ENCODE data around the gene FBXL7.

FBXL7 gene

DNA sequence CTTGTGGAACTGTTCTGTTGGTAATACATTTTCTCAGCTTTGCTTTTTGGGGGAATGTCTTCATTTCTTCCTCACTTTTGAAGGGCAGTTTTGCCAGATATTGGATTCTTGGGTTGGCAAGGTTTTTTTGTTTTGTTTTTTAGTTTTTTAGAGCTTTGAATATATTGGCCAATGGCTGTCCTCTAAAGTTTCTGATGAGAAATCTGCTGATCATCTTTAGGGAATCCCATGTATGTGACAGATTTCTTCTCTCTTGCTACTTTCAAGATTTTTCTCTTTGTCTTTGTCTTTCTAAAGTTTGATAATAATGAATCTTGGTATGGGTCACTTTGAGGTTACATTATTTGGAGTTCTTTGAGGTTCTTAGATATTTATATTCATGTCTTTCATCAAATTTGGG is 227.4 kb downstream of the FBXL7 start:
- DNase-seq, result no peak

DNA sequence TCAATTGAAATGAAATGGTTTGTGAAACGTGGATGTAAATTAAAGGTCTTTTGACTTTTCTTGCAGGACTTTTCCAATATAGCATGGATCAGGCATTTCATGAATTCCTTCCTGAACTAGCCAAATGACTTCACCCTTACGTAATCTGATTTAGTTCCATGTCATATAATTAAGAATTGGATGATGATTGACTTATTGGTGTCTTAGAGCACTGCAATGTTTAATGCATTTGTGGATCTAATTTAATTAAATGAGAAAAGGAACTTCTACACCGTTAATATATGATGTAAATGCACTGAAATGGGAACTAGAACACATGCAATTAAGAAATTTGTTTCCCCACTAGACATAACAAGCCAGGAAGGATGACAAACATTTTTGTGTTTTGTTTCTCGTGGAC is 228.8 kb downstream of the FBXL7 start:
- DNase-seq, result no peak

- no peak for DNase-seq
These were observed 231.7 kb downstream of the FBXL7 start for GRCh38 chr5:15731699-15732098.

GRCh38 chr5:15734058-15734457 is 234.1 kb downstream of the FBXL7 start:
- DNase-seq, result no peak

DNA sequence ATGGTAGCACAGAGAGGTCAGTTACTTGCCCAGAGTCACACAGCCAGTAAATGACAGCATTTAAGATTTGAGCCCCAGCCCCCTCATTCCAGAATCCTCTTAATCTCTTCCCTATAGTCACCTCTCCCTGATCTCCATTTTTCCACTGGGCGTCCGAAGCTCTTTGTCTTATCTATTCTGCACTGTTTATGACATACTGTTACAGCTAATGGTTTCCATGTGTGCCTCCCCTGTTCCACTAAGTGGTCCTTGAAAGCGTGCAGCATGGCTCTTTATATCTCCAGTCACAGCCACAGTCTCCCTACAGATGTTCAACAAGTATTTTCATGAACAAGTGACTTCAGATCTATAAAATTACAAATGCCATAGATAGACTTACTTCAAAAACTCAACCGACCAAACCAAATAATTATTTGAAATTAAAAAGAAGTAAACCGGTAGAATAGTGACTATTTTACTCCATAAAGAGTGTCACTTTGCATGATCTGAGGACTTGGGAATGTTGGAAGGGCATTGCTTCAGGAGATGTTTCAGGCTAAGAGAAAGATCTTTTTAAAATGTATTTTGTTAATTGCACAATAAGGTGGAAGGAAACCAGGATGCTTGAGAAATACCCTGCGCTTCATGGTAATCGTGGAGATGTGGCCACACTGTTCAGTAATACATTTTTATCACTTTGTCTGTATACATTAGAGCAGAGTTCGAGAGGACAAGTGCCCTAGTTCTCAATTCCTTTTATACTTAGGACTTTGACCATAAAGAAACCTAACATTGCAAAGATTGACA is 237.2 kb downstream of the FBXL7 start:
- DNase-seq, result no peak

DNA sequence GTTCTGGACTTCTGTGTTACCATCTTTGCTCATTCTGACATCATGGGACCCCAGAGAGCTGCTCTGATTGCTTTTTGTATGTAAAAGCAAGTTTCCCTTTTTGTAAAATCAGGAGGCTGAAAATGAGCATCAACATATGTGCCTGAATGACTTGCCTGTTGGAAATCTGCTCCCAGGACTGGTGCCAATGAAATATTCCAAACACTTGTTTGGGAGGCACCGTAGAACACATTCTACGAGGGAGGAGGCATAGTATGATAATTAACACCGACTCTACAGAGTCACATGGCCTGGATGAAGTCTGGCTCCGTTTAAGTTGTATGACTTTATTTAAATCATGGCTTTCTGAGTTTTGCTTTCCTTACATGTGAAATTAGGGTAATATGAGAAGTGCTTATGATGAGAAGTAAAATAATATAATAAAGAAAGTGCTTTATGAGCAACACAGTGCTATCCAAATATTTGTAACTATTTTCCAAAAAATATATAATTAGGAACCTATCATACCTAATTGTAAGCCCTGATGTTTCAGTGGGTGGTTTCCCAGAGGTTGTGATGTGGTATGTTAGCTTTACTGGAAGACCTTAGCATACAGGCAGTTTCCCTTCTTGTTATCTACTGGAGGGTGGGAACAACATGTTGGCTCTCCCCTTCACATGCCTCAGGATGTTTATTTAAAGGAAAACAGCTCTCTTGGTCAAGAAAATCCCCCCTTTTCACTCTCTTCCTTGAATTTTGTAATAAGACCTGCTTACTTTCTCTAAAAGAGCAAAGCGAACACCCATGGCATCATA is 238.1 kb downstream of the FBXL7 start:
- DNase-seq, result no peak

DNA sequence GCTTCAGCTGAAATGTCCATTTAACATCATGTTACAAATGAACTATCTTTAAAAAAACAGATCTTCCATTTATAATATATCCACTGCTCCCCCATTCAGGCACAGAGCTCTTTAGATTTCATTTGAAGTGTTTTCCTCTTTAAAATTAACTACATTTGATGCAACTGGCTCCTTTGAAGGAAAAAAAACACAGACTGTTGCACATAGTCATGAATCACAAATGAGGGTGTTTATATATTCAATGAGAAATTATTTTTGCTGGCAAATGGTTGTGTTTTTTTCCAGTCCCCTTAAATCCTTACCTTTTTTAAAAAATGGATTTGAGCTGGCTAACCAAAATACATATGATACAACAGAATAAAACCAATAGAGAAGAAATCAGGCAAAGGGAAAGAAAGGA is 240.4 kb downstream of the FBXL7 start:
- DNase-seq, result no peak

GRCh38 chr5:15741591-15741990 is 241.6 kb downstream of the FBXL7 start:
- DNase-seq, result no peak

DNA sequence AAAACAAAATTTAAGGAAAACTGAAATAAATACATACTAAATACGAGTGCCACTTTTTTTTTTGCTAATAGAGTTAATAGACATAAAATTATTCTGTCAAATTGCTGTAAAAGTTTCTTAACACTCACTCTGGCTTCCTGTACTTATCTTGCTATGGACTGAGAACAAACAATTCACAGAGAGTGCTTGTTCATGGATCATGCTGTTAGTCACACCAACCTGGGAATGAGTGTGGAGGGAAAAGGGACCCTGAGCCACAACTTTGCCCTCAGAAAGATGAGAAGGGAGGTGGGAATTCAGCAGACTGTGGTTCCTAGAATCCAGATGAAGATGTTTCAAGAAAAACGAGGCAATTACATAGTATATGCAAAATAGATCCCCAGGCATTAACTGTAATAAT is 246.9 kb downstream of the FBXL7 start:
- no peak for DNase-seq

DNA sequence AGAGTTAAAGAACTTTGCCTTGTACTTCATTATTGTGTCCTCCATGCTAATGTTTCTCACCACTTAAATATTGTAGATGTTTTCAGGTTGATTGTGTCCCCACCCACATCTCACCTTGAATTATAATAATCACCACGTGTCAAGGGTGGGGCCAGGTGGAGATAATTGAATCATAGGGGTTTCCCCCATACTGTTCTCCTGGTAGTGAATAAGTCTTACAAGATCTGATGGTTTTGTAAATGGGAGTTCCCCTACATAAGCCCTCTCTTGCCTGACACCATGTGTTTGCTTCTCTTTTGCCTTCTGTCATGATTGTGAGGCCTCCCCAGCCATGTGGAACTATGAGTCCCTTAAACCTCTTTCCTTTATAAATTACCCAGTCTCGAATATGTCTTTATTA is 248.3 kb downstream of the FBXL7 start:
- no peak for DNase-seq

DNA sequence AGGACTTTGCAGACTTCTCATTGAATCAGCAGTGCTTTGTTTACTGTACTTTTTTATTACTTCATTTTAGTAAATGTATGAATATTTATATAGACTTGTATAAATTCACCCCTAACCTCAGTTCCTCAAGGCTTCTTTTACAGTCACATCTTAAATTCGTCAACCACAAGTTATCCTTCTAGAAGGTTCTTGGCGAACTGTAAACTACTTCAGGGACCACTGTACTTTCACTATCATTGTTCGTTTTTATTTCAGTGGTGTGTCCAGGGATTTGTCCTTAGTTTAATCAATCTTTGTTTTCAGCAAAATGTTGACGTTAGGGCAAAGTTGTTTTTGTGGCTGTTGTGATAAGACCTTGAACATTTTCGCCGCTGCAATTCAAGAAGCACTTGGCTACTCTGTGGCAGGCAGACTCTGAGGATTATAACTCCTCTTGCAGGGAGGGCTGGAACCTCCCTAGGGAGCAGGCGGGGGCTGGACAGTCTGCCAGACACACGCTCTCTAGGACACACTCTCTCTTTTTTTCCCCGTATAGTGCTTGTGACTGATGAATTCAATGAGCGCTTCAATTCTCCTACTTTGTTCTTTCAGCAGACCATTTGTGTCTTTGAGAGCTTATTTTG is 252.8 kb downstream of the FBXL7 start:
- DNase-seq, result no peak

DNA sequence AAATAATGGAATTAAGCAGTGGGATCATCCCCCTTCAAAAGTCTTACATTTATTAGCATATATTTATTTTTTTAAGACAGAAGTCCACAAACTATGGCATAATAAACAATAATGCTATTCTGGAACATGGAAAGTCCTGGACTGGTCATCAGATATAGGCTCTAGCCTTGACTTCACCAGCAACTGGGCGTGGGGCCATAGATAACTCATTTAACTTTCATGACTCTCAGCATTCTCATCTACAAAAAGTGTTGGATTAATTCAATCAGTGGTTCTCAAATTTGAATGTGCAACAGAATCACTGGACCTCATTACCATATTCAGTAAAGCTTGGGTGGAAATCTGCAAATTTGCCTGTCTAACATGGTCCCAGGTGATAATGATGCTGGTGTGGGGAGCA is 253.8 kb downstream of the FBXL7 start:
- no peak for DNase-seq

DNA sequence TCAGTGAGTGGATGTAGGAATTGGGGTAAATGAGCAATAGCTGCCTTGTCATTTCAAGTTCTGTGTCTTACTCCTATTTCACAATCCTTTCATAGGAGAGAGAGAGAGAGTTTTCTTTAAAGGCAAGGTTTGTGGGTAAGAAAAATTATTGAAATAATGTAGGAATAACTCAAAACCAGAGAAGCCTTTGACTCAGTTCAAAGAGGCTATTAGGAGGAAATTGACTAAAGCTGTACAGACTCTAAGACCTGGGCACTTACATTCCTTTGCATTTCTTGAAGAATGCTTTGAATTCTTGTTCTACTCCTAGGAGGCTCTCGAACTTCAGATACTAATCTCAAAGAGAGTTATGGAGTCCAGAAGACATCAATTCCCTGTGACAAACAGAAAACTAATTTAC is 257.1 kb downstream of the FBXL7 start:
- DNase-seq, result no peak

DNA sequence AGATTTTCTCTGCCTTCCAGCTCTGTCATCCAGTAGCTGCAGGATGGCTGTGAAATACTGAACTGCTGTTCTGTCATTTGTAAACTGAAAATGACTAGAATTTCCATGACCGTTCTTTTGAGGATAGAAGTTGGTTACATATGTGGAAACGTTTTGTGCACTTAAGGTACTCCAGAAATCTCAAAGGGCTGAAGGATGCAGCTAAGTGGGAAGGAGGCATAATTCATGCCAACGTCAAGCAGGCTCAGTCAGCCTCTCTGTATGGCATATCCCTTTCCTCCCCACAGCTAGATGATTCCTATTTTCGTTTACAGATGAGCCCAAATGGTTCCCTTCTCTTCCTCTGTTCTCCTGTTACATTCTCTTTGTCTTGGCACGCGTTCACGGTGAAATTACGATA is 257.6 kb downstream of the FBXL7 start:
- no peak for DNase-seq

DNA sequence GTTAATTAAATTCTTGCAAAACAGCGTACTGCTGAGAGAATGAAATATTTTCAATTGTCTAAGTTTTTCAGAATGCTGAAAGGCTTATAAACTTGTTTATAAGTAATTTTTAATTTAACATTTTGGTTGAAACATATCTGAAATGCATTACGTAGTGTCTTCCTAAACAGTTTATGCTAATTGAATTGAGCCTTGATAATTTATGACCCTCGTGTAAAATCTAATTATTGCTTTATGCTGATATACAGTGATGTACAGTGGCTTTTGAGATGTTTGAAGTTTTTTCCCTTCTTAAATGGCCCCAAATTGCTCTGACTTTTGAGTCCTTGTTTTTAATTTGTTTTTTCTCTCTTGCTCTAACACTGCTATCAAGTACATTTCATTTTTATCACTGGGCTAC is 262.7 kb downstream of the FBXL7 start:
- no peak for DNase-seq

- DNase-seq, result no peak
These were observed 263.8 kb downstream of the FBXL7 start for GRCh38 chr5:15763754-15764153.

- DNase-seq, result no peak
These were observed 269.0 kb downstream of the FBXL7 start for GRCh38 chr5:15768936-15769335.

- no peak for DNase-seq
These were observed 272.2 kb downstream of the FBXL7 start for GRCh38 chr5:15772131-15772530.

DNA sequence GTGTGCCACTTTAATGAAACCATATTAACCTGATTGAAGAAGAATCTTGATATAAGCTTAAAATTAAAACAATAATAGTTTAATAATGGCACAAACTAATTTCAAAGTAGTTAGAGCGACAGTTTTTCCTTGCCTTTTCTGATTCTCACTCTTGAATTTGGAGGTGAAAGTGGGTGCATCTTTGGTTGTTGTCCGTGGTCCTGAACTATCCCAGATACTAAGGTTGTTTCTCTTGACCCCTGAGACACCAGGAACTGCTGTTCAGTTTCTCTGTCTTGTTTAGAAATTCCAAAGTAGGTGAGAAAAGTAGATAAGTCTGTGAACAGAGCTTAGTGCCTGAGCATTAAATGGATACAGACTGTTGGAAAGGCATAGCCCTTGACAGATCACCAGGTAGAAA is 274.7 kb downstream of the FBXL7 start:
- DNase-seq, result no peak

DNA sequence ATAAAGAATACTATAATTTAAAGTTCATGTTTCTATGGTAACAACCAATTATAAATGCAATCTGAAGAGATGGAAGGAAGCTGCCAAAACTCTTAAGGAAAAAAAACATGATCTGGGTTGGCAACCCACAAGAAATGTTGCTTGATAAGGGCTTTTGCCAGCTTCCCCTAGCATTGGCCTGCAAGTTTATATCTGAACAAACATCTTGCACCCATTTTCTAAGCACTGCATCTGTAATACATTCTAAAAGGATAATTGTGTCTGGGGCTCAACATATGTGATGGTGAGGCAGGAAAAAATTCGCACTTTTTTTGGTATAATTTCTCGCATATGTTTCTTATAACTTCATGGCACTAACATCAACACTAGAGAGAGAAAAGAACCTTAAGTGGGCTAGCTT is 276.4 kb downstream of the FBXL7 start:
- no peak for DNase-seq

DNA sequence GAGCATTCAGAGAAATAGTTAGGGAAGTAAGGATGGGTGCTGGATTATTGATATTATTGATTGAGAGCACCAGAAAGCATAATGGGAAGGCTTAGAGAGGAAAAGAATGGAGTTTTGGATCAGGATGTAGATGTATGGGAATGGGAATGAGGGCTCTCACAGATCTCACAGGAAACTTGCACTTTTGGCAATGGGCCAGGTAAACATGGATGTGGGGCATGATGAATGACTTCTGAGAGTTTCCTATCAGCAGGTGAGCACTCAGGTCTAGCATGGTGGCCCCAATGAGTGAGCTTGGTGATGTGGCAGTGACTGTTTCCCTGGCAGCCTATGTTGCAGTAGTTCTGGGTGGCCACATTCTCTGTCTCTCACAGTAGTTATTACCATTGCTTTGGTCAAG is 283.8 kb downstream of the FBXL7 start:
- no peak for DNase-seq

DNA sequence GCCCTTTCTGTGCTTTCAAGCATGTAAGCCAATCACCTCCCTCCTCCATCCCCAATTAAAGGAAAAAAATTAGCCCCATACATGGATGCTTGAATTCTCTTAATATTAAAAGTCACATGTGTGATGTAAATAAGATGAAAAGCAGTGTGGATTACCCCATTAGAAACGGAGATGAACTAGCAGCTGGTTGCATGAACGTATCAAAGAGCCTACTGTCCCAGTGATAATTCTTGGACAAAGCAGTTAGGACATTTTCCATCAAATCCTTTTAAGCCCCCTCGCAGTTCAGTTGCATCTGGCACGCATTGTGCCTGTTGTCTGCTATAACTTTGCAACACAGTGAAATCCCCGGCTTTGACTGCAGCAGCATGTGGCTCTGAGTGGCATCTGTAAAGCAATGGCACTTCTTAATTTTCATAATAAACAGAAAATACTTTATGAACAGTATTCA is 285.6 kb downstream of the FBXL7 start:
- DNase-seq, result no peak

DNA sequence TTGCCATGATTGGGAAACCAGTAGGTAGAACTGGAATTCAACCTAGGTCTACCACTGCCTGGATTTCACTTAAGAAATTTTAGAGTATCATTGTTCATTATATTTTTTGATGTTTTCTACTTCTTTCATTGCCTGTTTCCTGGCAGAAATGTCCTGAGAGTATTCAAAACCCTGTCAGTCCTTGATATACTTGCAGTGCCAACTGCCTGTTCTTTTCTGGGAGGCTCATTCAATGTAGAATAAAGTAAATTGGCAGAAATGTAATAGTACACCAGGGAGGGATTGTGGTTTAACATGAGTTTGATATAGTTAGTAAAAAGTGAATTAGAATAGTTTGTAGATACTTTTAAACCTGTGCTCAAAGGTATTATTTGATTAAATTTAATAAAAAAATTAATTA is 286.3 kb downstream of the FBXL7 start:
- no peak for DNase-seq

DNA sequence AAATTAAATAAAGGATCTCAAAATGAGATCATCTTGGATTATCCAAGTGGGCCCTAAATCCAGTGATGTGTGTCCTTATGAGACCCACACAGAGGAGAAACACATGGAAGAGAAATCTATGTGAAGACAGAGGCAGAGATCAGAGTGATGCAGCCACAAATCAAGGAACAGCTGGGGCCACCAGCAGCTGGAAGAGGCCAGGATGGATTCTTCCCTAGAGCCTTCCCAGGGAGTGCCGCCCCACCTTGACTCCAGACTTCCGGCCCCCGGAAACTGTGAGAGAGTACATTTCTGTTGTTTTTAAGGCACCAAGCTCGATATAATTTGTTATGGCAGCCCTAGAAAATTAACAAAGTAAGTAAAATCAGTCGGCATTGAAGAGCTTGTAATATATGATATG is 286.9 kb downstream of the FBXL7 start:
- no peak for DNase-seq
